Spleen (tissue), 11 donors: ENCODE results near the gene ERC1. TPM values are rescaled to one million over a fixed set of nuclear protein-coding genes. Genes with fewer than 3 reads are reported as not detected.

Experiments
- DNase-seq: peaks from one replicate; pipeline ENCODE4 v3.0.0-alpha.2; 2020
- H3K27ac ChIP-seq, 8 donors: fragments of 200-600 bp; sonication (generic) in 7 of 8; 1 replicate in 4 of 8; 2 replicates in 4 of 8; pipeline versions ENCODE4 v1.5.0 to v1.8.0; 2016 to 2021; ENCODE audit warnings: inconsistent platforms in 4 of 8, mild to moderate bottlenecking in 4 of 8, moderate library complexity in 1 of 8
- H3K27me3 ChIP-seq, 7 donors: fragments of 200-600 bp; sonication (generic) in 6 of 7; replicated peaks in 1 of 7; 1 replicate in 4 of 7; 2 replicates in 3 of 7; pipeline versions ENCODE4 v1.5.0 to v1.8.0; 2016 to 2021; ENCODE audit warnings: inconsistent platforms in 3 of 7, mild to moderate bottlenecking in 1 of 7
- H3K36me3 ChIP-seq, 6 donors: fragments of 200-600 bp; sonication (generic) in 5 of 6; 1 replicate in 4 of 6; 2 replicates in 2 of 6; pipeline versions ENCODE4 v1.5.0 to v1.8.0; 2016 to 2021; ENCODE audit warnings: inconsistent platforms in 2 of 6
- H3K4me1 ChIP-seq, 6 donors: fragments of 200-600 bp; sonication (generic) in 5 of 6; 1 replicate in 3 of 6; 2 replicates in 3 of 6; pipeline versions ENCODE4 v1.5.0 to v1.8.0; 2016 to 2021; ENCODE audit warnings: inconsistent platforms in 3 of 6
- H3K4me3 ChIP-seq, 8 donors: fragments of 200-600 bp; sonication (generic) in 7 of 8; 1 replicate in 4 of 8; 2 replicates in 4 of 8; pipeline versions ENCODE4 v1.5.0 to v1.8.0; 2016 to 2021; ENCODE audit warnings: inconsistent platforms in 4 of 8, mild to moderate bottlenecking in 4 of 8, moderate library complexity in 2 of 8
- H3K9me3 ChIP-seq, 8 donors: fragments of 200-600 bp; sonication (generic) in 7 of 8; 1 replicate in 4 of 8; 2 replicates in 4 of 8; pipeline versions ENCODE4 v1.5.0 to v1.8.0; 2016 to 2021; ENCODE audit warnings: inconsistent platforms in 4 of 8
- POLR2A ChIP-seq, 3 donors: fragments of 450-650 bp; IDR thresholded peaks; one replicate each; pipeline ENCODE4 v1.5.1; 2017; ENCODE audit warnings: antibody characterized with exemption in 3 of 3, mild to moderate bottlenecking in 1 of 3
- POLR2AphosphoS5 ChIP-seq, 3 donors: sonication (generic); formaldehyde crosslinking; IDR thresholded peaks; one replicate each; pipeline ENCODE4 v1.5.1; 2017; ENCODE audit warnings: antibody characterized with exemption in 3 of 3
- WGBS, 5 donors: extraction: QIAGEN DNeasy Blood & Tissue Kit in 3 of 5; methylation state at CpG; one replicate each; pipeline versions ENCODE4 v1.1.5 to v1.1.7; 2013 to 2018; 5-methylcytosine and 5-hydroxymethylcytosine counted together
- intact Hi-C: fragments of 100-400 bp; cut with DNase I; formaldehyde crosslinking; loops from one replicate; pipeline ENCODE4 v1.15.0; 2023; ENCODE audit warnings: low total_unique reads
- polyA plus RNA-seq, 3 donors: library from polyadenylated mRNA; stranded (reverse); fragments of 200-250 nt; gene quantifications; one replicate each; pipeline ENCODE4 v1.2.1, GENCODE V29; 2013
- total RNA-seq, 7 donors: library from RNA; depleted of rRNA in 3 of 7; stranded (reverse); fragments of >200 nt in 3 of 7; fragmentation: NEBNext Ultra II Directional in 4 of 7; extraction: Animal tissue kit (Norgen Biotek cat#: 25700) in 4 of 7; gene quantifications; one replicate each; pipeline versions ENCODE4 v1.1.0 to v1.2.1, GENCODE V29; 2016 to 2021
- TF ChIP-seq, protein P1 (sequence below), 11 experiments: fragments of 200-600 bp in 7 of 11; fragments of 450-650 bp in 4 of 11; sonication (generic) in 4 of 11; IDR thresholded peaks in 8 of 11; conservative IDR thresholded peaks in 3 of 11; 1 replicate in 7 of 11; 2 replicates in 4 of 11; pipeline versions ENCODE4 v1.4.0 to v1.8.0; 2016 to 2021; ENCODE audit warnings: antibody characterized with exemption in 11 of 11, inconsistent platforms in 4 of 11, mild to moderate bottlenecking in 1 of 11
- donor health status: healthy with polysubstance abuse.
- donor health status: DM: no; HTN: no; CAD: no; lungs with moderate emphysema.
- donor health status: DM: no; HTN: no; CAD: no.
- donor health status: Bipolar disorder and iron deficiency.
- donor health status: healthy.
- donor health status: DM: no; HTN: no; CAD: no.
- donor health status: DM: yes; HTN: yes; CAD: no.

ERC1 gene
- total and polyA plus RNA-seq, 10 donors, result 1.2 to 73.4 (median 42.6) TPM

DNA sequence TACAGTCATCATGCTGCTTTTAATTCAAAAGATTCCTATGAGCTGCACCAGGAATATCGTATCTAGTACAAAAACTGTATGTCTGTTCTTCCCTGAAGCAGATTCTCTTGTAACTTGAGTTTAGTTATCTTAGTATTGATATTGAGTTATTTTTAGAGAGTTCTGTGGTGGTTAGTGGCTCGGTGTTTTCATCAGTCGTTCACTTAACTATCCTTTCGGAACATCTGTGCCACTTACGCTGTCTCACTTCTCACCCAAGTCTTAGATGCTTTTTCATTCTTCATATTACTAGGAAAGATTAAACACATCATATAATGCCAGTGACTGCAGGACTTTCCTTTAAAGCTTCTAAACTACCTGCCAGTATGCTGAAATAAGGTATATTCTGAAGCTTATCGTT is 352.4 kb downstream of the ERC1 start:
- intact Hi-C loops, result no loop called here
- peaks cover 0 to 19% (median 0%) of the 10 kb centered on the region in 6 donors for H3K36me3 ChIP-seq
- no peak overlapping the region for H3K27ac ChIP-seq

DNA sequence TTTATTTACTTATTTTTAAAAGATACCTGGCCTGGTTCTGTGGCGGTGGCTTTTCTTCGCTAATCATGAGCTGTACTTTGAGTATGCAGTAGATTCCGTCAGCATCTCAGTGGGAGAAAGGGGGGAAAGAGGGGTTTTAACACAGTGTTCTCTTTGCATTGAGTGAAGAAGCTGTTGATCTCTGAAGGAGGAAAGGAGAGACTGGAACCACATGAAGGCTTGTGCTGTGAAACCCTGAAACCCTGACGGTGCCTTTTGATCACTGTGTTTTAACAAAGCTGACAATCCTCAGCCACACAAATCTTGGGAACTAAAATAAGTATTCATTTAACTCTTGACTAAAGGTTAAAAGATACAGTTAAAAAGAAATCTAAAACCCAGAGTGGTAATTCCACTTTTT is 353.2 kb downstream of the ERC1 start:
- Histone ChIP-seq H3K4me3 (no peak overlapping the region), H3K27me3 (no peaks in the 10 kb centered on the region), H3K9me3 (peaks cover 0 to 4% (median 0%) of the 10 kb centered on the region in 8 donors), H3K36me3 (peaks cover 0 to 18% (median 0%) of the 10 kb centered on the region in 6 donors), H3K27ac (no peak overlapping the region), H3K4me1 (peaks cover 0 to 2% (median 0%) of the 10 kb centered on the region in 6 donors)
- TF ChIP-seq POLR2AphosphoS5 (IDR thresholded peaks at IDR 0.05) (no peak), POLR2A (IDR thresholded peaks at IDR 0.05) (no peak)
- TF ChIP-seq, protein P1, sequence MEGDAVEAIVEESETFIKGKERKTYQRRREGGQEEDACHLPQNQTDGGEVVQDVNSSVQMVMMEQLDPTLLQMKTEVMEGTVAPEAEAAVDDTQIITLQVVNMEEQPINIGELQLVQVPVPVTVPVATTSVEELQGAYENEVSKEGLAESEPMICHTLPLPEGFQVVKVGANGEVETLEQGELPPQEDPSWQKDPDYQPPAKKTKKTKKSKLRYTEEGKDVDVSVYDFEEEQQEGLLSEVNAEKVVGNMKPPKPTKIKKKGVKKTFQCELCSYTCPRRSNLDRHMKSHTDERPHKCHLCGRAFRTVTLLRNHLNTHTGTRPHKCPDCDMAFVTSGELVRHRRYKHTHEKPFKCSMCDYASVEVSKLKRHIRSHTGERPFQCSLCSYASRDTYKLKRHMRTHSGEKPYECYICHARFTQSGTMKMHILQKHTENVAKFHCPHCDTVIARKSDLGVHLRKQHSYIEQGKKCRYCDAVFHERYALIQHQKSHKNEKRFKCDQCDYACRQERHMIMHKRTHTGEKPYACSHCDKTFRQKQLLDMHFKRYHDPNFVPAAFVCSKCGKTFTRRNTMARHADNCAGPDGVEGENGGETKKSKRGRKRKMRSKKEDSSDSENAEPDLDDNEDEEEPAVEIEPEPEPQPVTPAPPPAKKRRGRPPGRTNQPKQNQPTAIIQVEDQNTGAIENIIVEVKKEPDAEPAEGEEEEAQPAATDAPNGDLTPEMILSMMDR (IDR thresholded peaks at IDR 0.05 in 8 of 11, conservative IDR thresholded peaks at IDR 0.05 in 3 of 11), result no peak
- no peak for DNase-seq
- WGBS, 5 donors, result 79 to 92% (median 85%) methylated on average over 4 of the region's 4 CpGs
- intact Hi-C loops, result no loop called here

More for the DNA sequence above, 352.4 kb downstream of the ERC1 start:
- peaks cover 0 to 4% (median 0%) of the 10 kb centered on the region in 8 donors for H3K9me3 ChIP-seq
- 84 to 97% (median 91%) methylated on average over 6 of the region's 6 CpGs for WGBS, 5 donors
- DNase-seq, result no peak
- no peaks in the 10 kb centered on the region for H3K27me3 ChIP-seq
- H3K4me3 ChIP-seq, result no peak overlapping the region
- peaks cover 0 to 2% (median 0%) of the 10 kb centered on the region in 6 donors for H3K4me1 ChIP-seq
- TF ChIP-seq, protein P1 (IDR thresholded peaks at IDR 0.05 in 8 of 11, conservative IDR thresholded peaks at IDR 0.05 in 3 of 11), result no peak
- no peak for TF ChIP-seq POLR2A (IDR thresholded peaks at IDR 0.05)
- no peak for TF ChIP-seq POLR2AphosphoS5 (IDR thresholded peaks at IDR 0.05)

DNA sequence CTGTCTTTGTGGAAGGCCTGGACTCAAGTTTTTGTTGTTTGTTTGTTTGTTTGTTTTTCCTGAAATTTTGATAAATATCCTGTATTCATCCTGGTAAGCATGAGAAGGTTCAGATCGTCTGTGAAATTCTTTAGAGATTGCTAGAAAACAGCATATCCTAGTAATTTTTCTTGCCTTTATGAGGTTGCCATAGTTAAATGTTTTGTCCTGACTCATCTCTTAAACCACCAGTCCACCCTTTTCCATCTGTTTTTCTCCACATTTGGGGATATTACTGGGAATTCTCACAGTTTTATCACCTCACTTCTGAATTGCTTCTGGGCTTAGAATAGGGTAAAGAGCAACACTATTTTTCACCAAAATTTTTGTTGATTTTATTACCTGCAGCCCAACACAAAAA is 355.1 kb downstream of the ERC1 start:
- Histone ChIP-seq H3K4me1 (peaks cover 0 to 2% (median 0%) of the 10 kb centered on the region in 6 donors), H3K27ac (no peak overlapping the region), H3K4me3 (no peak overlapping the region), H3K36me3 (peaks cover 0 to 6% (median 0%) of the 10 kb centered on the region in 6 donors), H3K9me3 (peaks cover 0 to 3% (median 0%) of the 10 kb centered on the region in 8 donors), H3K27me3 (no peaks in the 10 kb centered on the region)
- intact Hi-C loops, result no loop called here
- no peak for DNase-seq
- TF ChIP-seq POLR2A (IDR thresholded peaks at IDR 0.05) (no peak), POLR2AphosphoS5 (IDR thresholded peaks at IDR 0.05) (no peak)
- TF ChIP-seq, protein P1 (IDR thresholded peaks at IDR 0.05 in 8 of 11, conservative IDR thresholded peaks at IDR 0.05 in 3 of 11), result no peak
- WGBS, 5 donors, result 85 to 97% (median 94%) methylated on average over 1 of the region's 1 CpG

DNA sequence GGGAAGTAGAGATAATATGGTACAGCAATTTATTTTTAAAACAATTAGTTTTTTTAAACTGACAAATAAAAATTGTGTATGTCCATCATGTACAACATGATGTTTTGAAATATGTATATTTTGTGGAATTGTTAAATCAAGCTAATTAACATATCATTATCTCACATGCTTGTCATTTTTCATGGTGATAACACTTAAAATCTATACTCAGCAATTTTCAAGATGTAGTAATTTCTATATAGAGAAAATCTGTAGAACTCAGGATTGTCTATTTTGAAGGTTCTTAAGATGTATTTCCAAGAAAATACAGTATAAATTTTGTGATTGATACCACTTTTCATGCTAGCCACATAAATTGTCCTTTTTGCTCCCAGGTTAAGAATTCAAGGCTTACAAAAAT is 356.3 kb downstream of the ERC1 start:
- Histone ChIP-seq H3K9me3 (no peaks in the 10 kb centered on the region), H3K36me3 (no peaks in the 10 kb centered on the region), H3K4me3 (no peak overlapping the region), H3K27ac (no peak overlapping the region), H3K27me3 (no peaks in the 10 kb centered on the region), H3K4me1 (peaks cover 0 to 2% (median 0%) of the 10 kb centered on the region in 6 donors)
- TF ChIP-seq, protein P1 (IDR thresholded peaks at IDR 0.05 in 8 of 11, conservative IDR thresholded peaks at IDR 0.05 in 3 of 11), result no peak
- TF ChIP-seq POLR2A (IDR thresholded peaks at IDR 0.05) (no peak), POLR2AphosphoS5 (IDR thresholded peaks at IDR 0.05) (no peak)
- DNase-seq, result no peak
- intact Hi-C loops, result no loop called here
